Measurements from ENCODE around the gene FRMPD4. TPM values are rescaled to one million over a fixed set of nuclear protein-coding genes. Genes with fewer than 3 reads are reported as not detected.

FRMPD4 gene
- total and polyA plus RNA-seq, 10 of the 15 experiments (the other 5 are each of a cell fraction or from before 2014, with no cell fraction given): not detected

GRCh38 chrX:12237131-12237530, 98.9 kb downstream of the FRMPD4 start:
- FAIRE-seq: no peak
- DNase-seq (ENCODE audit: low read depth, low spot score): no peak
- intact Hi-C loops (cut with micrococcal nuclease; ENCODE audit: unreplicated experiment) (no loop called here), in situ Hi-C loops (cut with MboI) (no loop called here)
- Histone ChIP-seq H3K79me2 (ENCODE audit: control insufficient read depth, insufficient read depth, low read length) (no peaks in the 10 kb centered on the region), H3K9me3 (replicated peaks; ENCODE audit: control insufficient read depth, insufficient read depth, low read length) (no peaks in the 10 kb centered on the region), H3K9ac (ENCODE audit: control insufficient read depth, insufficient read depth, low read length) (no peak overlapping the region), H4K20me1 (ENCODE audit: control insufficient read depth, insufficient read depth) (no peaks in the 10 kb centered on the region), H3K4me3 (no peak overlapping the region), H3K36me3 (ENCODE audit: control insufficient read depth in 2 of 2, insufficient read depth in 2 of 2, low read length in 1 of 2) (no peaks in the 10 kb centered on the region), H2AFZ (ENCODE audit: control insufficient read depth, low read depth, low read length) (no peak overlapping the region), H3K4me2 (ENCODE audit: control insufficient read depth, insufficient read depth) (no peak overlapping the region), H3K27ac (ENCODE audit: control insufficient read depth, insufficient read depth) (no peak overlapping the region), H3K27me3 (replicated peaks in 1 of 2; ENCODE audit: control insufficient read depth in 2 of 2, insufficient read depth in 2 of 2, low read length in 1 of 2) (no peaks in the 10 kb centered on the region), H3K4me1 (ENCODE audit: control insufficient read depth, insufficient read depth, low read length) (no peaks in the 10 kb centered on the region)
- RAD21 ChIA-PET (ENCODE audit: unreplicated experiment): no interaction called here
- ATAC-seq: no peak
- CTCF ChIA-PET: no interaction called here
- POLR2A ChIA-PET: no interaction called here
- TF ChIP-seq CEBPZ (IDR thresholded peaks at IDR 0.05; ENCODE audit: low read depth, low read length) (no peak), YY1 (IDR thresholded peaks at IDR 0.05; ENCODE audit: low read depth, low read length) (no peak), NKRF (conservative IDR thresholded peaks at IDR 0.05) (no peak), SREBF1 (IDR thresholded peaks at IDR 0.05; ENCODE audit: low read length) (no peak), SIX5 (IDR thresholded peaks at IDR 0.05; ENCODE audit: low read depth, low read length, severe bottlenecking) (no peak), IRF3 (IDR thresholded peaks at IDR 0.05) (no peak), MYB (IDR thresholded peaks at IDR 0.05; ENCODE audit: borderline replicate concordance, low read depth, low read length) (no peak), SUZ12 (IDR thresholded peaks at IDR 0.05; ENCODE audit: unreplicated experiment) (no peak), SREBF2 (IDR thresholded peaks at IDR 0.05; ENCODE audit: low read length) (no peak), TCF12 (IDR thresholded peaks at IDR 0.05; ENCODE audit: low read depth, low read length) (no peak), ZSCAN29 (IDR thresholded peaks at IDR 0.05) (no peak), YBX1 (IDR thresholded peaks at IDR 0.05) (no peak), FOXM1 (IDR thresholded peaks at IDR 0.05; ENCODE audit: low read depth, low read length) (no peak), KLF5 (IDR thresholded peaks at IDR 0.05; ENCODE audit: partially characterized antibody) (no peak), STAT3 (IDR thresholded peaks at IDR 0.05; ENCODE audit: low read depth, low read length) (no peak)
- no TSS peak for BruUV-seq (replicated peaks)
- SMC1A ChIA-PET (ENCODE audit: uncharacterized antibody, unreplicated experiment): interaction anchor here (1.4 kb wide), 1 partner anchor 31 kb away, joined by 3 read pairs; no protein-coding TSS in a partner anchor

Data from GM12878 (cell line).